Thymus (tissue), 11 donors: Measurements from ENCODE around the gene B3GALNT2. TPM values are rescaled to one million over a fixed set of nuclear protein-coding genes. Genes with fewer than 3 reads are reported as not detected.
"Not testable (repeated sequence)": the region's sequence is repeated elsewhere in the genome, so short reads cannot be mapped to it uniquely, and the experiment has no call there.

Experiments
- DNase-seq, 9 donors: peaks; one replicate each; pipeline ENCODE4 v3.0.0-alpha.2; 2013; ENCODE audit warnings: low spot score in 9 of 9, low read depth in 6 of 9, missing footprints in 1 of 9
- H3K27ac ChIP-seq, 2 donors: one replicate each; pipeline ENCODE4 v1.5.1; 2013; ENCODE audit warnings: control low read depth in 1 of 2, low read depth in 1 of 2, low read length in 1 of 2, mild to moderate bottlenecking in 1 of 2, moderate library complexity in 1 of 2
- H3K27me3 ChIP-seq, 2 donors: one replicate each; pipeline ENCODE4 v1.5.1; 2013; ENCODE audit warnings: low read length in 1 of 2; ENCODE audit not compliant: control insufficient read depth in 2 of 2, insufficient read depth in 1 of 2
- H3K36me3 ChIP-seq, 2 donors: one replicate each; pipeline ENCODE4 v1.5.1; 2013; ENCODE audit warnings: low read length in 1 of 2, mild to moderate bottlenecking in 1 of 2, moderate library complexity in 1 of 2; ENCODE audit not compliant: control insufficient read depth in 2 of 2, insufficient read depth in 2 of 2
- H3K4me1 ChIP-seq, 2 donors: one replicate each; pipeline ENCODE4 v1.5.1; 2013; ENCODE audit warnings: low read length in 2 of 2; ENCODE audit not compliant: control insufficient read depth in 2 of 2, insufficient read depth in 2 of 2
- H3K4me3 ChIP-seq, 2 donors: one replicate each; pipeline ENCODE4 v1.5.1; 2013; ENCODE audit warnings: low read length in 2 of 2, control low read depth in 1 of 2, mild to moderate bottlenecking in 1 of 2
- H3K9me3 ChIP-seq, 2 donors: one replicate each; pipeline ENCODE4 v1.5.1; 2013; ENCODE audit warnings: low read length in 1 of 2, mild to moderate bottlenecking in 1 of 2; ENCODE audit not compliant: control insufficient read depth in 2 of 2, insufficient read depth in 1 of 2
- WGBS: extraction: QIAGEN DNeasy Blood & Tissue Kit; methylation state at CpG from one replicate; pipeline ENCODE4 v1.1.7; 2013; 5-methylcytosine and 5-hydroxymethylcytosine counted together
- polyA plus RNA-seq: library from polyadenylated mRNA; stranded (reverse); fragments of 200-250 nt; gene quantifications from one replicate; pipeline ENCODE4 v1.2.3, GENCODE V29; 2013
- total RNA-seq: library from RNA; stranded (reverse); fragments of 120-200 nt; gene quantifications from one replicate; pipeline ENCODE4 v1.2.4, GENCODE V29; 2013
- donor health status: healthy.

Gene B3GALNT2
- total and polyA plus RNA-seq, 2 donors = 2.8 to 18.9 TPM

DNA sequence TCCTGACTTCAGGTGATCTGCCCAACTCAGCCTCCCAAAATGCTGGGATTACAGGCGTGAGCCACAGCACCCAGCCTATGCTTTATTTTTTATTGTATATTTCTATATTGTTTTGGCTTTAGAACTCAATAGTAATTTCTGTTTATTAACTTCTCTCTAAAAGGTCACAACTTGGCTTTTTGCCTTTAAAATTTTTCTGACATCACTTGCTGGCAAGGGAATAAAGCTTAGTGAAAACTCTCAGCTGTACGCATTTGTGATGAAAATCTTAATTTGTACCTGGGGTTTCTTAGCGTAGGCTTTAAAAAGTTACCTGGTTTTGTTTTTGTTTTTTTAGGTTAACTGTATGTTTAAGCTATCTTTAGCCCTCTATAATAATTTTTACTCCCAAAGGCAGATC lies 36.2 kb downstream of the B3GALNT2 start:
- DNase-seq = no peak

DNA sequence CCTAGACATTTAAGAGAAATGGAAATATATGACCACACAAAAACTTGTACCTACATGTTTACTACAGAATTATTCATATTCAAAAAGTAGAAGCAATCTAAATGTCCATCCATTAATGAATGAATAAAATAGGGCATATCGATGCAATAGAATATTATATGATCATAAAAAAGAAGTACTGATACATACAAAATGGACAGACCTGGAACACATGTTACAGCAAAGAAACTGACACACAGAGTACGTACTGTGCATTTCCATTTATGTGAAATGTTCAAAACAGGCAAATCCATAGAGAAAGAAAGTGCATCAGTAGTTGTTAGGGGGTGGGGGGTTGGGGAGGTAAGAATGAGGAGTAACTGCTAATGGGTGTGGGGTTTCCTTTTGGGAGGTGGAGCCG lies 39.2 kb downstream of the B3GALNT2 start:
- H3K9me3 ChIP-seq = no peaks in the 10 kb centered on the region
- no peak for DNase-seq
- peaks cover 0 to 10% of the 10 kb centered on the region in 2 donors for H3K36me3 ChIP-seq
- WGBS = 69% methylated on average over 3 of the region's 3 CpGs
- no peaks in the 10 kb centered on the region for H3K4me1 ChIP-seq
- H3K4me3 ChIP-seq = no peak overlapping the region
- no peaks in the 10 kb centered on the region for H3K27me3 ChIP-seq
- no peak overlapping the region for H3K27ac ChIP-seq

More for the DNA sequence above, 36.2 kb downstream of the B3GALNT2 start:
- Histone ChIP-seq H3K4me3 (no peak overlapping the region), H3K27me3 (no peaks in the 10 kb centered on the region), H3K9me3 (no peaks in the 10 kb centered on the region), H3K36me3 (peaks cover 0 to 17% of the 10 kb centered on the region in 2 donors), H3K27ac (no peak overlapping the region), H3K4me1 (no peaks in the 10 kb centered on the region)
- WGBS = 98% methylated on average over 3 of the region's 3 CpGs

DNA sequence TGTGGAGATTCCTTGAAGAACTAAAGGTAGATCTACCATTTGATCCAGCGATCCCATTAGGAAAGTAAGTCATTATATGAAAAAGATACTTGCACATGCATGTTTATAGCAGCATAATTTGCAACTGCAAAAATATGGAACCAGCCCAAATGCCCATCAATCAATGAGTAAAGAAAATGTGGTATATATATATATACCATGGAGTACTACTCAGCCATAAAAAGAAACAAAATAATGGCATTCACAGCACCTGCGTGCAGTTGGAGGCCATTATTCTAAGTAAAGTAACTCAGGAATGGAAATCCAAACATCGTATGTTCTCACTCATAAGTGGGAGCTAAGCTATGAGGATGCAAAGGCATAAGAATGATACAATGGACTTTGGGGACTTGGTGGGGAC lies 41.4 kb downstream of the B3GALNT2 start:
- not testable (repeated sequence) for H3K9me3 ChIP-seq, H3K27ac ChIP-seq, H3K4me3 ChIP-seq, H3K4me1 ChIP-seq, H3K27me3 ChIP-seq, DNase-seq
- WGBS = 99% methylated on average over 3 of the region's 3 CpGs
- H3K36me3 ChIP-seq = peaks cover 0 to 11% of the 10 kb centered on the region in 2 donors

DNA sequence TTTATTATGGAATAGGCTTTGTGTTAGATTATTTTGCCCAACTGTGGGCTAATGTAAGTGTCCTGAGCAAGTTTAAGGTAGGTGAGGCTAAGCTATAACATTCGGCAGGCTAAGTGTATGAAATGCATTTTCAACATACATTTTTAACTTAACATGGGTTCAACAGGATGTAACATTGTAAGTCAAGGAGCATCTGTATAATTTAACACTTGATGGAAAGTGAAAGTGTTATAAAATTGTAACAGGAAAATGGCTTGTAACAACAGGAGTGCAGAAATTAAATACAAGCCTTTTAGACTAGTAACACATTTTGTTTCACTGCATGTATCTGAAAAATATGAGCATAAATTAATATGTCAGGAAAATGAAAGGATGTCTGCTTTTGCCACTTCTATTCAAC lies 42.3 kb downstream of the B3GALNT2 start:
- WGBS = 63% methylated on average over 1 of the region's 1 CpG
- Histone ChIP-seq H3K36me3 (peaks cover 0 to 18% of the 10 kb centered on the region in 2 donors), H3K27me3 (no peaks in the 10 kb centered on the region), H3K9me3 (no peaks in the 10 kb centered on the region), H3K4me1 (no peaks in the 10 kb centered on the region), H3K4me3 (no peak overlapping the region), H3K27ac (no peak overlapping the region)
- DNase-seq = peak in 3 of 9 donors; percentile 7 to 34 (median 9)

DNA sequence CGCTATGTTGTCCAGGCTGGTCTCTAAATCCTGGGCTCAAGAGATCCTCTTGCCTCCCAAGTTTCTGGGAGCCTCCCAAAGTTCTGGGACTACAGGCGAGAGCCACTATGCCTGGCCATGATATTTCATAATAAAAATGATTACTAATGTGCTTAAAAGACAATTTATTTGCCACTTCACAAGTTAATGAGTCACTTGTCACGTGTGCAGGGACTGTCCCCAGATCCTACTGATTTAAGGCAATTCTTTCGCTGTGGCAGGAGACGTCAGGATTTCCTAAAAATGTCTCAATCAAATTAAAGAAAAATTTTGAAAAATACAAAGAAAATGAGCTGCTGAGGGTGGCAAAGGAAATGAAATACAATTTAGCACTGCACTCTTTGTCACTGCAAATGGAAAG lies 43.5 kb downstream of the B3GALNT2 start:
- no peaks in the 10 kb centered on the region for H3K4me1 ChIP-seq
- no peaks in the 10 kb centered on the region for H3K27me3 ChIP-seq
- H3K9me3 ChIP-seq = no peaks in the 10 kb centered on the region
- no peak overlapping the region for H3K27ac ChIP-seq
- 97% methylated on average over 5 of the region's 5 CpGs for WGBS
- H3K36me3 ChIP-seq = peaks cover 0 to 18% of the 10 kb centered on the region in 2 donors
- H3K4me3 ChIP-seq = no peak overlapping the region
- DNase-seq = no peak

DNA sequence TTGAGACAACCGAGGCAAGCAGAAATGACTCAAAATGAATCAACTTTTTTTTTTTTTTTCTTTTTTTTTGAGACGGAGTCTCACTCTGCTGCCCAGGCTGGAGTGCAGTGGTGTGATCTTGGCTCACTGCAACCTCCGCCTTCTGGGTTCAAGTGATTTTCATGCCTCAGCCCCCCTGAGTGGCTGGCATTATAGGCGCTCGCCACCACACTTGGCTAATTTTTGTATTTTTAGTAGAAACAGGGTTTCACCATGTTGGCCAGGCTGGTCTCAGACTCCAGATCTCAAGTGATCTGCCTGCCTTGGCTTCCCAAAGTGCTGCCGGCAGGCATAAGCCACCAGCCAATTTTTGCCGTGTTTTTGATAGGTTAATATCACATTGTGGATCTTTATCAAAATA lies 46.4 kb downstream of the B3GALNT2 start:
- H3K36me3 ChIP-seq = peaks cover 11 to 34% of the 10 kb centered on the region in 2 donors
- DNase-seq, H3K27ac ChIP-seq, H3K9me3 ChIP-seq, H3K4me1 ChIP-seq, H3K4me3 ChIP-seq, H3K27me3 ChIP-seq: not testable (repeated sequence)
- 98% methylated on average over 7 of the region's 7 CpGs for WGBS

DNA sequence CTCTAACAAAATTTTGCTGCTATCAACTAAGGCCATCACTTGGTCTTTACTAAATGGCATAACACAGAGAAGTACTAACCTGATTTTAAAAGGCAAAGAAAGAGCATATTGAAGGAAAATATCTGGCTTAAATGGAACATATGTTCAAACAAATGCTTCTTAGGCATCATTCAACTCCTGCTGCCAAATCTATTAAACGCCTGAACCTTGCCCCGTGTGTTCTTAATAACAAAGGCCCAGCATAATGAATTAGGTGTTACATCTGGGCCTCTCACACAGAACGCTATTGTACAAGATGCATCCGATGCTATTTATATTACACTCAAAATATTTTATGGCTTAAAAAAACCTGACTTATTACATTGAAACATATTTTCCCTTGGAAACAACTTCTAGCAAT lies 48.4 kb downstream of the B3GALNT2 start:
- no peaks in the 10 kb centered on the region for H3K9me3 ChIP-seq
- no peaks in the 10 kb centered on the region for H3K4me1 ChIP-seq
- DNase-seq = no peak
- WGBS = 99% methylated on average over 4 of the region's 4 CpGs
- H3K4me3 ChIP-seq = no peak overlapping the region
- peaks cover 20 to 42% of the 10 kb centered on the region in 2 donors for H3K36me3 ChIP-seq
- no peak overlapping the region for H3K27ac ChIP-seq
- no peaks in the 10 kb centered on the region for H3K27me3 ChIP-seq

DNA sequence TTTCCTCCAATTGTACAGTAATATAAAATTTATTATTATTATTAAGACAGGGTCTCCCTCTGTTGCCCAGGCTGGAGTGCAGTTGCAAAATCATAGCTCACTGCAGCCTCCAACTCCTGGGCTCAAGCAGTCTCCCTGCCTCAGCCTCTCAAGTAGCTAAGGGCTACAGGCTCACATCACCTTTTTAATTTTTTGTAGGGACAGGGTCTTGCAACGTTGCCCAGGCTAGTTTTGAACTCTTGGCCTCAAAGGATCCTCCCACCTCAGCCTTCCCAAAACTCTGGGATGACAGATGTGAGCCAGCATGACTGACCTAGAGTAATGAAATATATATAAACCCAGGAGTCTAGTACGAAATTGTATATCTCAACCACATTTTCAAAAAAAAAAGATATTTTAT lies 49.2 kb downstream of the B3GALNT2 start:
- Histone ChIP-seq H3K27ac (no peak overlapping the region), H3K4me1 (no peaks in the 10 kb centered on the region), H3K27me3 (no peaks in the 10 kb centered on the region), H3K4me3 (no peak overlapping the region), H3K36me3 (peaks cover 26 to 48% of the 10 kb centered on the region in 2 donors), H3K9me3 (no peaks in the 10 kb centered on the region)
- WGBS = 97% methylated on average over 2 of the region's 2 CpGs
- no peak for DNase-seq

DNA sequence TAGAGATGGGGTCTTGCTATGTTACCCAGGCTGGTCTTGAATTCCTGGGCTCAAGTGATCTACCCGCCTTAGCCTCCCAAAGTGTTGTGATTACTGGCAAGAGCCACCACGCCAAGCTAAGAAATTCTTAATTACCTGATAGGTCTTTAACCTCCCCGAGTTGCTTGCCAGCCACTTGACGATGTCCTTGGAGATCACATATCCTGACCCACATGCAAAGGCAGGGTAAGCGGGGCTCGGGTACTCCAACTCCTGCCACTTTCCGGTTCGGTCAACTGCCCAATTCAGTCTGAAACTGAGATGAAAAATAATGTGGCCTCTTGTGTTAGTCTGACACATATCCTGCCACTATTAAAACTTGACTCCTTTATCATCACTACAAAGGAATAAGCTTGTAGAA lies 50.2 kb downstream of the B3GALNT2 start:
- H3K27me3 ChIP-seq = no peaks in the 10 kb centered on the region
- H3K9me3 ChIP-seq = no peaks in the 10 kb centered on the region
- peaks cover 29 to 55% of the 10 kb centered on the region in 2 donors for H3K36me3 ChIP-seq
- H3K4me1 ChIP-seq = no peaks in the 10 kb centered on the region
- H3K4me3 ChIP-seq = no peak overlapping the region
- H3K27ac ChIP-seq = no peak overlapping the region
- 98% methylated on average over 8 of the region's 8 CpGs for WGBS
- DNase-seq = no peak
